HCT116 (cell line): ENCODE data around the gene TMEM151A.

ENCODE experiments used
- EGR1 ChIP-seq: IDR thresholded peaks from 2 replicates; pipeline ENCODE4 v1.6.1; 2012; ENCODE audit warnings: low read depth
- FOSL1 ChIP-seq: IDR thresholded peaks from 2 replicates; pipeline ENCODE4 v1.6.1; 2012; ENCODE audit warnings: low read depth
- POLR2A ChIP-seq: IDR thresholded peaks from 2 replicates; pipeline ENCODE4 v1.7.0; 2011; ENCODE audit warnings: borderline replicate concordance; ENCODE audit not compliant: insufficient read depth, insufficient read length; ENCODE audit errors: extremely low read depth
- POLR2AphosphoS5 ChIP-seq: IDR thresholded peaks from 2 replicates; pipeline ENCODE4 v1.6.1; 2011; ENCODE audit warnings: mild to moderate bottlenecking, low read depth, low read length, moderate library complexity
- TF ChIP-seq, protein P1 (sequence below), 3 experiments: fragments of 200-600 bp in 1 of 3; sonication (generic) in 1 of 3; IDR thresholded peaks in 2 of 3; conservative IDR thresholded peaks in 1 of 3; 2 replicates each; pipeline ENCODE4 v1.5.1; 2012 to 2017; ENCODE audit warnings: low read depth in 2 of 3, low read length in 2 of 3, antibody characterized with exemption in 1 of 3, borderline replicate concordance in 1 of 3, control low read depth in 1 of 3, mild to moderate bottlenecking in 1 of 3, mixed read lengths in 1 of 3, mixed run types in 1 of 3, moderate library complexity in 1 of 3; ENCODE audit not compliant: insufficient read depth in 1 of 3
- TF ChIP-seq, protein P2 (sequence below): IDR thresholded peaks from 2 replicates; pipeline ENCODE4 v1.6.1; 2012; ENCODE audit warnings: low read depth

DNA sequence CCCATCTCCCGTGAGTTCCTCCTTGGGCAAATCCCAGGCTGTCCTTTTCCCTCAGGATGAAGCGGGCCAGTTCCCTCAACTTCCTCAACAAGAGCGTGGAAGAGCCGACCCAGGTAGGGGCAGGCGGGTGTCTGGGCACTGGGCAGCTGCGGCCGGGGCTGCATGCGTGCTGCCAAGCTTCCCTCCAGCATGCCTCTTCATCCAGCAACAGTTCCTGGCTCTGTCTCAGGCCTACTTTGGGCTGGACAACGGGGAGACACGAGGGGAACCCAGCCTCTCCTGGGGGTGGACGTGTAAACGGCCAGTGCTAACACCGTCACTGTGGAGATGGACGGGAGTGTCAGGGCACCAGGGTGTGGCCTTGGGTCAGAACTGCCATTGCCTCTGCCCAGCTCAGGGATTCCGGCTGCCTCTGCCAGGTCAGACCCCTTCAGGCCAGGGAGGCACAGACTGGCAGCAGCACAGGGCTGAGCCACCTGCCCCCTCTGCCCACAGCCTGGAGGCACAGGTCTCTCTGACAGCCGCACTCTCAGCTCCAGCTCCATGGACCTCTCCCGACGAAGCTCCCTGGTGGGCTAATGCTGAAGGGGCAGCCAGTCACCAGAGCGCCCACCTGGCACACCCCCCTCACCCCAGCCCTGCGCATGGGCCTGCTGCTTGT lies 25.2 kb upstream of the TMEM151A start:
- no peak for TF ChIP-seq POLR2A
- TF ChIP-seq POLR2AphosphoS5, result no peak
- TF ChIP-seq FOSL1, result no peak
- TF ChIP-seq, protein P1, sequence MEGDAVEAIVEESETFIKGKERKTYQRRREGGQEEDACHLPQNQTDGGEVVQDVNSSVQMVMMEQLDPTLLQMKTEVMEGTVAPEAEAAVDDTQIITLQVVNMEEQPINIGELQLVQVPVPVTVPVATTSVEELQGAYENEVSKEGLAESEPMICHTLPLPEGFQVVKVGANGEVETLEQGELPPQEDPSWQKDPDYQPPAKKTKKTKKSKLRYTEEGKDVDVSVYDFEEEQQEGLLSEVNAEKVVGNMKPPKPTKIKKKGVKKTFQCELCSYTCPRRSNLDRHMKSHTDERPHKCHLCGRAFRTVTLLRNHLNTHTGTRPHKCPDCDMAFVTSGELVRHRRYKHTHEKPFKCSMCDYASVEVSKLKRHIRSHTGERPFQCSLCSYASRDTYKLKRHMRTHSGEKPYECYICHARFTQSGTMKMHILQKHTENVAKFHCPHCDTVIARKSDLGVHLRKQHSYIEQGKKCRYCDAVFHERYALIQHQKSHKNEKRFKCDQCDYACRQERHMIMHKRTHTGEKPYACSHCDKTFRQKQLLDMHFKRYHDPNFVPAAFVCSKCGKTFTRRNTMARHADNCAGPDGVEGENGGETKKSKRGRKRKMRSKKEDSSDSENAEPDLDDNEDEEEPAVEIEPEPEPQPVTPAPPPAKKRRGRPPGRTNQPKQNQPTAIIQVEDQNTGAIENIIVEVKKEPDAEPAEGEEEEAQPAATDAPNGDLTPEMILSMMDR (IDR thresholded peaks at IDR 0.05 in 2 of 3, conservative IDR thresholded peaks at IDR 0.05 in 1 of 3; ENCODE audit: borderline replicate concordance in 1 of 3, insufficient read depth in 1 of 3, low read depth in 2 of 3, low read length in 2 of 3), result no peak
- TF ChIP-seq EGR1, result no peak
- TF ChIP-seq, protein P2, sequence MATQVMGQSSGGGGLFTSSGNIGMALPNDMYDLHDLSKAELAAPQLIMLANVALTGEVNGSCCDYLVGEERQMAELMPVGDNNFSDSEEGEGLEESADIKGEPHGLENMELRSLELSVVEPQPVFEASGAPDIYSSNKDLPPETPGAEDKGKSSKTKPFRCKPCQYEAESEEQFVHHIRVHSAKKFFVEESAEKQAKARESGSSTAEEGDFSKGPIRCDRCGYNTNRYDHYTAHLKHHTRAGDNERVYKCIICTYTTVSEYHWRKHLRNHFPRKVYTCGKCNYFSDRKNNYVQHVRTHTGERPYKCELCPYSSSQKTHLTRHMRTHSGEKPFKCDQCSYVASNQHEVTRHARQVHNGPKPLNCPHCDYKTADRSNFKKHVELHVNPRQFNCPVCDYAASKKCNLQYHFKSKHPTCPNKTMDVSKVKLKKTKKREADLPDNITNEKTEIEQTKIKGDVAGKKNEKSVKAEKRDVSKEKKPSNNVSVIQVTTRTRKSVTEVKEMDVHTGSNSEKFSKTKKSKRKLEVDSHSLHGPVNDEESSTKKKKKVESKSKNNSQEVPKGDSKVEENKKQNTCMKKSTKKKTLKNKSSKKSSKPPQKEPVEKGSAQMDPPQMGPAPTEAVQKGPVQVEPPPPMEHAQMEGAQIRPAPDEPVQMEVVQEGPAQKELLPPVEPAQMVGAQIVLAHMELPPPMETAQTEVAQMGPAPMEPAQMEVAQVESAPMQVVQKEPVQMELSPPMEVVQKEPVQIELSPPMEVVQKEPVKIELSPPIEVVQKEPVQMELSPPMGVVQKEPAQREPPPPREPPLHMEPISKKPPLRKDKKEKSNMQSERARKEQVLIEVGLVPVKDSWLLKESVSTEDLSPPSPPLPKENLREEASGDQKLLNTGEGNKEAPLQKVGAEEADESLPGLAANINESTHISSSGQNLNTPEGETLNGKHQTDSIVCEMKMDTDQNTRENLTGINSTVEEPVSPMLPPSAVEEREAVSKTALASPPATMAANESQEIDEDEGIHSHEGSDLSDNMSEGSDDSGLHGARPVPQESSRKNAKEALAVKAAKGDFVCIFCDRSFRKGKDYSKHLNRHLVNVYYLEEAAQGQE, result no peak
